Measurements from ENCODE around the gene FAF1.

DNA sequence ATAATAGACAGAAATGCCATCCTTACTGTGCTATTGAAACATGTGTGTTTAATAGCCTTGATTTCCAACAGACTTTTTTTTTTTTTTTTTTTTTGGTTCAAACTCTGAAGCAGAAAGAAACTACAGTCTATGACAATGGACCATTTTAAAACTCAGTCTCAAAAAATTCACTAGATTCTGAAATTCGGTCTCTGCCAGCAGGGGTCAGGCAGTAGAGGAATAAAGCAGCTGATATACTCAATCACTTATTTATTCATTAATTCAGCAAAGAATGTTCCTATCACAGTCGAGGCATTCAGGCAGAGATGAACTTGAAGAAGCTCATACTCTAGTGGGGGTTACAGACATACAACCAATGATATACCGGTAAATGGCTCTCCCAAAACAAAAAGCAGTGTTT lies 275.9 kb downstream of the FAF1 start:
- TF ChIP-seq, protein P1, sequence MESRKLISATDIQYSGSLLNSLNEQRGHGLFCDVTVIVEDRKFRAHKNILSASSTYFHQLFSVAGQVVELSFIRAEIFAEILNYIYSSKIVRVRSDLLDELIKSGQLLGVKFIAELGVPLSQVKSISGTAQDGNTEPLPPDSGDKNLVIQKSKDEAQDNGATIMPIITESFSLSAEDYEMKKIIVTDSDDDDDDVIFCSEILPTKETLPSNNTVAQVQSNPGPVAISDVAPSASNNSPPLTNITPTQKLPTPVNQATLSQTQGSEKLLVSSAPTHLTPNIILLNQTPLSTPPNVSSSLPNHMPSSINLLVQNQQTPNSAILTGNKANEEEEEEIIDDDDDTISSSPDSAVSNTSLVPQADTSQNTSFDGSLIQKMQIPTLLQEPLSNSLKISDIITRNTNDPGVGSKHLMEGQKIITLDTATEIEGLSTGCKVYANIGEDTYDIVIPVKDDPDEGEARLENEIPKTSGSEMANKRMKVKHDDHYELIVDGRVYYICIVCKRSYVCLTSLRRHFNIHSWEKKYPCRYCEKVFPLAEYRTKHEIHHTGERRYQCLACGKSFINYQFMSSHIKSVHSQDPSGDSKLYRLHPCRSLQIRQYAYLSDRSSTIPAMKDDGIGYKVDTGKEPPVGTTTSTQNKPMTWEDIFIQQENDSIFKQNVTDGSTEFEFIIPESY (IDR thresholded peaks at IDR 0.05) = no peak
- TF ChIP-seq, protein P2, sequence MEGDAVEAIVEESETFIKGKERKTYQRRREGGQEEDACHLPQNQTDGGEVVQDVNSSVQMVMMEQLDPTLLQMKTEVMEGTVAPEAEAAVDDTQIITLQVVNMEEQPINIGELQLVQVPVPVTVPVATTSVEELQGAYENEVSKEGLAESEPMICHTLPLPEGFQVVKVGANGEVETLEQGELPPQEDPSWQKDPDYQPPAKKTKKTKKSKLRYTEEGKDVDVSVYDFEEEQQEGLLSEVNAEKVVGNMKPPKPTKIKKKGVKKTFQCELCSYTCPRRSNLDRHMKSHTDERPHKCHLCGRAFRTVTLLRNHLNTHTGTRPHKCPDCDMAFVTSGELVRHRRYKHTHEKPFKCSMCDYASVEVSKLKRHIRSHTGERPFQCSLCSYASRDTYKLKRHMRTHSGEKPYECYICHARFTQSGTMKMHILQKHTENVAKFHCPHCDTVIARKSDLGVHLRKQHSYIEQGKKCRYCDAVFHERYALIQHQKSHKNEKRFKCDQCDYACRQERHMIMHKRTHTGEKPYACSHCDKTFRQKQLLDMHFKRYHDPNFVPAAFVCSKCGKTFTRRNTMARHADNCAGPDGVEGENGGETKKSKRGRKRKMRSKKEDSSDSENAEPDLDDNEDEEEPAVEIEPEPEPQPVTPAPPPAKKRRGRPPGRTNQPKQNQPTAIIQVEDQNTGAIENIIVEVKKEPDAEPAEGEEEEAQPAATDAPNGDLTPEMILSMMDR (IDR thresholded peaks at IDR 0.05; ENCODE audit: low read depth, low read length, missing input control) = no peak

Measured in liver (tissue), 2 donors.